ENCODE results near the gene MRPL19. TPM values are rescaled to one million over a fixed set of nuclear protein-coding genes. Genes with fewer than 3 reads are reported as not detected.

MRPL19 gene
- total RNA-seq, 1 experiment from 2014 or later: 65.3 TPM

GRCh38 chr2:75597949-75598348 lies 48.6 kb upstream of the MRPL19 start:
- no peak overlapping the region for H3K4me3 ChIP-seq (replicated peaks in 1 of 2; ENCODE audit: low read depth in 1 of 2, low read length in 2 of 2)
- POLR2A ChIA-PET: no interaction called here
- no peaks in the 10 kb centered on the region for H3K79me2 ChIP-seq (ENCODE audit: insufficient read depth, low read length)
- CTCF ChIA-PET: no interaction called here
- H3K9me2 ChIP-seq (ENCODE audit: insufficient read depth): no peaks in the 10 kb centered on the region
- no peaks in the 10 kb centered on the region for H3K9me3 ChIP-seq (ENCODE audit: control insufficient read depth in 1 of 2, insufficient read depth in 1 of 2, low read depth in 1 of 2, low read length in 2 of 2)
- ATAC-seq (no peak), DNase-seq (ENCODE audit: low read depth, low spot score) (no peak)
- H3K27me3 ChIP-seq (ENCODE audit: insufficient read depth, low read length): 0 out of 2 replicates have a peak, but pooled peaks cover 3% of the 10 kb centered on the region
- peaks cover 4 to 11% of the 10 kb centered on the region in 2 experiments; a peak in 2 of 4 replicates for H3K4me1 ChIP-seq (ENCODE audit: control insufficient read depth in 1 of 2, insufficient read depth in 2 of 2, low read length in 2 of 2)
- H3K36me3 ChIP-seq (ENCODE audit: control insufficient read depth in 1 of 2, insufficient read depth in 2 of 2, low read length in 2 of 2): no peaks in the 10 kb centered on the region
- no peak overlapping the region for H2AFZ ChIP-seq (ENCODE audit: low read depth, low read length, poor library complexity, severe bottlenecking)
- intact Hi-C loops (cut with micrococcal nuclease): no loop called here
- no peak for TF ChIP-seq YY1 (IDR thresholded peaks at IDR 0.05; ENCODE audit: extremely low read depth, insufficient replicate concordance, low read depth, low read length)
- TF ChIP-seq SIN3A (IDR thresholded peaks at IDR 0.05; ENCODE audit: low read depth): no peak
- TF ChIP-seq FOSL1 (IDR thresholded peaks at IDR 0.05; ENCODE audit: low read depth): no peak
- TF ChIP-seq SP1 (IDR thresholded peaks at IDR 0.05; ENCODE audit: low read depth): no peak
- TF ChIP-seq CEBPB (IDR thresholded peaks at IDR 0.05; ENCODE audit: low read depth): no peak
- TF ChIP-seq ELF1 (IDR thresholded peaks at IDR 0.05; ENCODE audit: borderline replicate concordance, low read depth): no peak
- TF ChIP-seq CTCF (IDR thresholded peaks at IDR 0.05 in 2 of 3, conservative IDR thresholded peaks at IDR 0.05 in 1 of 3; ENCODE audit: borderline replicate concordance in 1 of 3, insufficient read depth in 1 of 3, low read depth in 2 of 3, low read length in 2 of 3): 0 out of 6 replicates have a peak, but pooled peaks of 1 of the 3 experiments have one; percentile 9
- no peak for TF ChIP-seq ZBTB33 (IDR thresholded peaks at IDR 0.05; ENCODE audit: extremely low read depth, insufficient replicate concordance, low read length)
- H4K20me1 ChIP-seq (ENCODE audit: insufficient read depth): no peaks in the 10 kb centered on the region
- BruUV-seq (replicated peaks): no TSS peak
- H3K9ac ChIP-seq (ENCODE audit: low read length): no peak overlapping the region
- H3K27ac ChIP-seq (ENCODE audit: low read depth, low read length): no peak overlapping the region
- H3K4me2 ChIP-seq (ENCODE audit: low read length): no peak overlapping the region
- RAD21 ChIA-PET (ENCODE audit: low non-redundant PET in 1 of 2, low total read pairs in 2 of 2, uncharacterized antibody in 2 of 2, unreplicated experiment in 2 of 2): no interaction called here

Data from HCT116 (cell line).